ENCODE data around the gene A1BG.

DNA sequence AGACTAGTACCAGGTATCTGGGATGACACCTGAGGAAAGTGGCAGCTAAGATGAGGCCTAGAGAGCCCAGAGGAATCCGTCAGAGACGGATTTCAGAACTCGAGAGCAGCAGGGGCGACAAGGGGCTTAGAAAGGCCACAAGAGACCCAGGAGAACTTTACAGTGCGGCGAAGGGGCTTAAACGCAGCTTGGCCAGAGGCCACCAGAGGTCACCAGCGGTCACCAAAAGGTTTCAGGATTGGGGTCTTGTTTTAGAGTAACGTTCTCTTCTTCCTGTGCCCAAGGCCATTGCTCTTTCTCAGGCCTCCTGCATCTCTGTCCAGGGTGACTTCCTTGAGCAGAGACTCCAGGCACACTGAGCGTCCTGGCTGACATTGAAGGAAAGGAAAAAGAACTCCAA, 24.3 kb downstream of the A1BG start:
- TF ChIP-seq, protein P1, sequence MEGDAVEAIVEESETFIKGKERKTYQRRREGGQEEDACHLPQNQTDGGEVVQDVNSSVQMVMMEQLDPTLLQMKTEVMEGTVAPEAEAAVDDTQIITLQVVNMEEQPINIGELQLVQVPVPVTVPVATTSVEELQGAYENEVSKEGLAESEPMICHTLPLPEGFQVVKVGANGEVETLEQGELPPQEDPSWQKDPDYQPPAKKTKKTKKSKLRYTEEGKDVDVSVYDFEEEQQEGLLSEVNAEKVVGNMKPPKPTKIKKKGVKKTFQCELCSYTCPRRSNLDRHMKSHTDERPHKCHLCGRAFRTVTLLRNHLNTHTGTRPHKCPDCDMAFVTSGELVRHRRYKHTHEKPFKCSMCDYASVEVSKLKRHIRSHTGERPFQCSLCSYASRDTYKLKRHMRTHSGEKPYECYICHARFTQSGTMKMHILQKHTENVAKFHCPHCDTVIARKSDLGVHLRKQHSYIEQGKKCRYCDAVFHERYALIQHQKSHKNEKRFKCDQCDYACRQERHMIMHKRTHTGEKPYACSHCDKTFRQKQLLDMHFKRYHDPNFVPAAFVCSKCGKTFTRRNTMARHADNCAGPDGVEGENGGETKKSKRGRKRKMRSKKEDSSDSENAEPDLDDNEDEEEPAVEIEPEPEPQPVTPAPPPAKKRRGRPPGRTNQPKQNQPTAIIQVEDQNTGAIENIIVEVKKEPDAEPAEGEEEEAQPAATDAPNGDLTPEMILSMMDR (IDR thresholded peaks at IDR 0.05) = no peak
- no peak for TF ChIP-seq POLR2A (IDR thresholded peaks at IDR 0.05)
